Memory B cell (primary cell): ENCODE results near the gene GNPTAB.
"Not testable (repeated sequence)": the region's sequence is repeated elsewhere in the genome, so short reads cannot be mapped to it uniquely, and the experiment has no call there.

Experiments
- ATAC-seq: fragments of 150-1000 bp; cut with Tn5 transposase; 2 replicates; pipeline ENCODE4 v1.10.0; 2021; ENCODE audit warnings: low read depth, mild to moderate bottlenecking, moderate library complexity
- DNase-seq, 2 donors: peaks; one replicate each; pipeline ENCODE4 v3.0.0; 2022; ENCODE audit warnings: low spot score in 2 of 2
- H3K27ac Mint-ChIP-seq: one replicate; pipeline ENCODE4 v1.8.0; 2022; ENCODE audit warnings: mild to moderate bottlenecking, moderate library complexity, mixed read lengths
- H3K27me3 Mint-ChIP-seq: one replicate; pipeline ENCODE4 v1.8.0; 2022; ENCODE audit warnings: mixed read lengths
- H3K36me3 Mint-ChIP-seq: one replicate; pipeline ENCODE4 v1.8.0; 2022; ENCODE audit warnings: mild to moderate bottlenecking, mixed read lengths
- H3K4me1 Mint-ChIP-seq: one replicate; pipeline ENCODE4 v1.8.0; 2022; ENCODE audit warnings: mixed read lengths
- H3K4me3 Mint-ChIP-seq: one replicate; pipeline ENCODE4 v1.8.0; 2022; ENCODE audit warnings: mild to moderate bottlenecking, moderate library complexity, mixed read lengths
- H3K9me3 Mint-ChIP-seq: one replicate; pipeline ENCODE4 v1.8.0; 2022; ENCODE audit warnings: mixed read lengths

Gene GNPTAB

GRCh38 chr12:101838628-101839323, 8.0 kb upstream of the GNPTAB start:
- Mint-ChIP-seq H3K27me3 (peaks cover 2% of the 10 kb centered on the region), H3K9me3 (no peaks in the 10 kb centered on the region), H3K4me3 (peak overlapping the region; percentile 5), H3K36me3 (no peaks in the 10 kb centered on the region), H3K4me1 (peaks cover 10% of the 10 kb centered on the region), H3K27ac (no peak overlapping the region)
- no peak for DNase-seq
- peak; percentile 68 for ATAC-seq

GRCh38 chr12:101832030-101832429, 1.3 kb upstream of the GNPTAB start:
- Mint-ChIP-seq H3K27ac (no peak overlapping the region), H3K27me3 (no peaks in the 10 kb centered on the region), H3K4me1 (peaks cover 15% of the 10 kb centered on the region), H3K4me3 (no peak overlapping the region), H3K36me3 (no peaks in the 10 kb centered on the region), H3K9me3 (no peaks in the 10 kb centered on the region)
- ATAC-seq (no peak), DNase-seq (no peak)

GRCh38 chr12:101829639-101830366, 956 bp downstream of the GNPTAB start:
- H3K36me3 Mint-ChIP-seq: no peaks in the 10 kb centered on the region
- no peak for DNase-seq

GRCh38 chr12:101828463-101829196, 2.1 kb downstream of the GNPTAB start:
- peak overlapping the region; percentile 35 for H3K27ac Mint-ChIP-seq
- peak overlapping the region; percentile 62 for H3K4me3 Mint-ChIP-seq
- H3K36me3 Mint-ChIP-seq: no peaks in the 10 kb centered on the region
- DNase-seq: no peak
- ATAC-seq: no peak
- no peaks in the 10 kb centered on the region for H3K27me3 Mint-ChIP-seq
- peaks cover 30% of the 10 kb centered on the region for H3K4me1 Mint-ChIP-seq
- H3K9me3 Mint-ChIP-seq: no peaks in the 10 kb centered on the region

More at GRCh38 chr12:101829639-101830366, 956 bp downstream of the GNPTAB start:
- no peaks in the 10 kb centered on the region for H3K9me3 Mint-ChIP-seq
- peak overlapping the region; percentile 98 for H3K4me3 Mint-ChIP-seq
- no peak for ATAC-seq
- H3K27ac Mint-ChIP-seq: peak overlapping the region; percentile 86
- H3K4me1 Mint-ChIP-seq: peaks cover 25% of the 10 kb centered on the region
- no peaks in the 10 kb centered on the region for H3K27me3 Mint-ChIP-seq

- H3K4me1 Mint-ChIP-seq: peaks cover 37% of the 10 kb centered on the region
- no peak overlapping the region for H3K4me3 Mint-ChIP-seq
- H3K27me3 Mint-ChIP-seq: no peaks in the 10 kb centered on the region
- H3K27ac Mint-ChIP-seq: peak overlapping the region; percentile 28
- DNase-seq (no peak), ATAC-seq (no peak)
- no peaks in the 10 kb centered on the region for H3K9me3 Mint-ChIP-seq
- H3K36me3 Mint-ChIP-seq: peaks cover 3% of the 10 kb centered on the region
Observed at GRCh38 chr12:101826766-101827368, 3.9 kb downstream of the GNPTAB start.

- H3K4me1 Mint-ChIP-seq: peaks cover 37% of the 10 kb centered on the region
- ATAC-seq: no peak
Observed at GRCh38 chr12:101824831-101825230, 5.9 kb downstream of the GNPTAB start.

GRCh38 chr12:101823891-101824290, 6.9 kb downstream of the GNPTAB start:
- H3K4me1 Mint-ChIP-seq: peaks cover 32% of the 10 kb centered on the region
- H3K4me3 Mint-ChIP-seq: no peak overlapping the region
- peaks cover 2% of the 10 kb centered on the region for H3K9me3 Mint-ChIP-seq
- H3K27me3 Mint-ChIP-seq: no peaks in the 10 kb centered on the region
- peaks cover 10% of the 10 kb centered on the region for H3K36me3 Mint-ChIP-seq
- ATAC-seq (peak; percentile 97), DNase-seq (peak; percentile 31 to 56)
- peak overlapping the region; percentile 84 for H3K27ac Mint-ChIP-seq

More at GRCh38 chr12:101824831-101825230, 5.9 kb downstream of the GNPTAB start:
- Mint-ChIP-seq H3K36me3 (peaks cover 8% of the 10 kb centered on the region), H3K9me3 (no peaks in the 10 kb centered on the region), H3K27me3 (no peaks in the 10 kb centered on the region), H3K27ac (peak overlapping the region; percentile 5), H3K4me3 (no peak overlapping the region)
- DNase-seq: no peak

GRCh38 chr12:101823039-101823438, 7.7 kb downstream of the GNPTAB start:
- no peaks in the 10 kb centered on the region for H3K27me3 Mint-ChIP-seq
- peaks cover 13% of the 10 kb centered on the region for H3K36me3 Mint-ChIP-seq
- H3K9me3 Mint-ChIP-seq: peaks cover 2% of the 10 kb centered on the region
- H3K27ac Mint-ChIP-seq: no peak overlapping the region
- H3K4me3 Mint-ChIP-seq: no peak overlapping the region
- ATAC-seq (no peak), DNase-seq (no peak)
- peaks cover 27% of the 10 kb centered on the region for H3K4me1 Mint-ChIP-seq

GRCh38 chr12:101819467-101819866, 11.3 kb downstream of the GNPTAB start:
- Mint-ChIP-seq H3K4me1 (peaks cover 16% of the 10 kb centered on the region), H3K9me3 (peaks cover 4% of the 10 kb centered on the region), H3K4me3 (no peak overlapping the region), H3K27ac (no peak overlapping the region), H3K27me3 (no peaks in the 10 kb centered on the region), H3K36me3 (peaks cover 17% of the 10 kb centered on the region)
- no peak for DNase-seq
- no peak for ATAC-seq

GRCh38 chr12:101818689-101819088, 12.1 kb downstream of the GNPTAB start:
- Mint-ChIP-seq H3K36me3 (peaks cover 17% of the 10 kb centered on the region), H3K4me1 (peaks cover 12% of the 10 kb centered on the region)
- H3K4me3 Mint-ChIP-seq, H3K27ac Mint-ChIP-seq, H3K27me3 Mint-ChIP-seq, H3K9me3 Mint-ChIP-seq, ATAC-seq, DNase-seq: not testable (repeated sequence)

- H3K27me3 Mint-ChIP-seq: no peaks in the 10 kb centered on the region
- H3K9me3 Mint-ChIP-seq: peaks cover 2% of the 10 kb centered on the region
- H3K4me3 Mint-ChIP-seq: no peak overlapping the region
- no peak overlapping the region for H3K27ac Mint-ChIP-seq
- DNase-seq (no peak), ATAC-seq (no peak)
- peaks cover 8% of the 10 kb centered on the region for H3K36me3 Mint-ChIP-seq
- peaks cover 8% of the 10 kb centered on the region for H3K4me1 Mint-ChIP-seq
Observed at GRCh38 chr12:101813117-101813516, 17.6 kb downstream of the GNPTAB start.

GRCh38 chr12:101812716-101813115, 18.0 kb downstream of the GNPTAB start:
- H3K27me3 Mint-ChIP-seq, H3K27ac Mint-ChIP-seq, H3K9me3 Mint-ChIP-seq, H3K4me1 Mint-ChIP-seq, H3K36me3 Mint-ChIP-seq, H3K4me3 Mint-ChIP-seq, ATAC-seq, DNase-seq: not testable (repeated sequence)

- H3K27ac Mint-ChIP-seq, H3K4me3 Mint-ChIP-seq, H3K9me3 Mint-ChIP-seq, H3K36me3 Mint-ChIP-seq, DNase-seq, ATAC-seq, H3K27me3 Mint-ChIP-seq: not testable (repeated sequence)
- H3K4me1 Mint-ChIP-seq: peaks cover 11% of the 10 kb centered on the region
Observed at GRCh38 chr12:101811342-101811741, 19.4 kb downstream of the GNPTAB start.

- Mint-ChIP-seq H3K27ac (peak overlapping the region; percentile 12), H3K27me3 (no peaks in the 10 kb centered on the region), H3K4me3 (no peak overlapping the region), H3K36me3 (peaks cover 9% of the 10 kb centered on the region), H3K9me3 (no peaks in the 10 kb centered on the region), H3K4me1 (peaks cover 11% of the 10 kb centered on the region)
- ATAC-seq (no peak), DNase-seq (no peak)
Observed at GRCh38 chr12:101809208-101809607, 21.6 kb downstream of the GNPTAB start.
